ENCODE data around the gene LRRC27.
"Not testable (repeated sequence)": the region's sequence is repeated elsewhere in the genome, so short reads cannot be mapped to it uniquely, and the experiment has no call there.

LRRC27 gene

DNA sequence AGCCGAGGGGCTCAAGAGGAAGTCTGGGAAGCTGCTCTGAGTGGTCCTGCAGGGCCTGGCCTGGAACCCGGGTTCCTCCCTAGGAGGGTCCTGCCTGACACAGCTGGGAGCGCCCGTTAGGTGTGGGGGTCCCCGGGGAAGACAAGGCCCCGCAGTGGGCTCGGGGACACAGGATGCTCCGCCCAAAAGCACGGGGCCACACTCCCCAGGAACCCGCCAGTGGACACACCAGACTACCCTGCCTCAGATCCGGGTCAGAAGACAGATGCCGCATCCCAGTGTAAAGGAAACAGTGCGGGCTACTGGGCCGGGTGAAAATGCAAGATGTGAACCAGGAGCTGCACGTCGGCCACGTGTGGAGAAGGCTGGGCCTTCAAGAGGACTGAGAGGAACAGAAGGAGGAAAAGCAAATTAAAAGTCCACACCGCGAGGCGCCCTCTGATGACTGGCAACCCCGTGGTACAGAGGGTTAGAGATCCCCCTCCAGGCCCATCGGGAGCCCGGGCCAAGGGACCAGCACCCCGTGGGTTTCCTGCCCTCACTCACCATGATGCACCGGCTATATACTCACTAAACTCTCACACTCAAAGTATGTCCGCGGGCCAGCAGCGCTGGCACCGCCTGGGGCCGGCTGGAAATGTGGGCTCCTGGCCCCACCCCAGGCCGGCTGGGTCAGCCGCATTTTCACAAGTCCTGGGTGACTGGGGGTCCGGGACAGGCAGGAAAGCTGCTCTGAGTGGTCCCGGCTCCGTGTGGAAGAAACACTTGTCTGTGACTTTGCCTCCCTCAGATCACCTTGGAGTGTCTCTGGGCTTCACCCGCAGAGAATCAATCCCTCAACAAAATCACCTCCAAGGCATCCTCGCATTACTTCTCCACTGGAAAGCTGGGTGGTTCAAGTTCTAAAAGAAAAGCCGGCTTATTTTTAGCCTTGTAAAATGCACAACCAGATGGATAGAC lies 30.3 kb upstream of the LRRC27 start:
- DNase-seq: no peak

- no peak for DNase-seq
These were observed 29.3 kb upstream of the LRRC27 start for GRCh38 chr10:132302421-132303310.

DNA sequence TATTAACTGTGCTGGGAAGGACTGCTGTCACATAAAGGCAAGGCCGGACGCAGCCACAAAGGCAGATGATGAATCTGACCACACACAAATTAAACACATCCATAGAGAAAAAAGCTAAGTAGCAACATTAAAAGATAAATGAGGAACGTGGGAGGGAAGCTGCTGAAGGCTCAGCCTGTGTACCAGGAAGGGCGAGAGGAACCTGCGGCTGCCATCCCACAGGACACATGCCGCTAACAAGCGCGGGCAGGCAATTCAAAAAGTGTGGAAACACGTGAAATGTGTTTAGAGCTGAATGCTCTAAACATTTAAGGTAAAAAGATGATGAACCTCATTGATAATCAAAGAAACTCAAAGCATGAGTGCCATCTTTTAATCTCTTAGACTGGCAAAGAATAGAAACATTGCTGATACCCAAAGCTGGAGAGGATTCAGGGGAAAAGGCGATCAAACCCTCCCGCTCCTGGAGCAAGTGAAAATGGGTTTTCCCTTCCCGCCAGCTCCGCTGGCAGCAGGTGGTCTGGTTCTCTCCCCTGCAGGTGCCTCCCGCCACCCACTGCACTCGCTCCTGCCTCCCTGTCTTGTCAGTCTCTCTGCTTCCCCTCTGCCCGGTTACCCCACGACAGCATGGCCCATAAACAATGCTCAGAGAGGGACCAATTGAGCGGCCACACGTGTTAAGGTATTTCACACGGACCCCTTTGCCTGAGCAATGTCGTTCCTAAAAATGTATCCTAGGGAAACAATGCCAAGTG lies 28.5 kb upstream of the LRRC27 start:
- DNase-seq: no peak

- DNase-seq: no peak
These were observed 27.1 kb upstream of the LRRC27 start for GRCh38 chr10:132304756-132305509.

GRCh38 chr10:132305654-132306342 lies 26.2 kb upstream of the LRRC27 start:
- no peak for DNase-seq

GRCh38 chr10:132306343-132306685 lies 25.7 kb upstream of the LRRC27 start:
- no peak for DNase-seq

DNA sequence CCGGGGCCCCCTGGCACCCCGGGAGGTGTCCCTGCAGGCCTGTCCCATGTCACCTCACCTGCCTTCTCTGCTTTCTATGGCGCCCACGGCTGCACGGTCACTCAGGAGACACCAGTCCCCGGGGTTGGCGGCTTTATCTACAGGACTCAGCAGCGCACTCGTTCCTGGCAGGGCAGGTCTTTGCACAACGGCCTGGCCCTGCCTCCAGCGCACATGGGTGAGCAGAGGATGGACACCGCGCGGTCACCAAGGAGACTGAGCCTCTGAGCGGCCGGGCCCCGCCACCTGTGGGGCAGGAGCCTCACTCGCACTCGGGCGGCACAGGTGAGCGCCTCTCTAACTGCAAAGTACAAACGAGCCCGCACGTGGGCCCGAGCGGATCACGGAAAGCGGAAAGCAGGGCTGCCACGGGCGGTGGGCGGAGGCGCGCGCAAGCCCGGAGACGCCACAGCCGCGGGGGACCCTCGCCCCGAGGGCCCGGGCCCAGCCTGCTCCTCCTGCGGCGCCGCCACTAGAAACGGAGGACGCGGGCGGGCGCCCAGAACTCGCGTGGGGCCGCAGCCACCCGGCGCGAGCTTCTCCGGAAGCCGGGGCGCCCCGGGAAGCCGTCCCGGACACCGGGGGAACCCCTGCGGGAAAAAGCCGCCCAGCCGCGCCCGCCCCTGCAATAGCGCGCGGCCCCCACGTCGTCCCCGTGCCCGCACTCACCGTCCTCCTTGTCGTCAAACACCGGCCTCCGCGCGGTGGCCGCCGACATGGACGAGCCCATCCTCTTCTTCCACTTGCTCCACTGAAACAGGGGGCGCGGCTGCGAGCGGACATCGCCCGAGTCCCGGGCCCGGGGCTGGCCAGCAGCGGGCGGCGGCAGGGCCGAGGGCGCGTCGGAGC lies 24.9 kb upstream of the LRRC27 start:
- DNase-seq: no peak

- peak; percentile 39 for DNase-seq
These were observed 24.0 kb upstream of the LRRC27 start, which contains the start of gene STK32C for GRCh38 chr10:132307823-132308586. TSS of gene STK32C (minus strand) at chr10:132307950. CDS start at chr10:132307833, 117 bp downstream.

GRCh38 chr10:132308587-132309470 lies 23.2 kb upstream of the LRRC27 start:
- DNase-seq: no peak

DNA sequence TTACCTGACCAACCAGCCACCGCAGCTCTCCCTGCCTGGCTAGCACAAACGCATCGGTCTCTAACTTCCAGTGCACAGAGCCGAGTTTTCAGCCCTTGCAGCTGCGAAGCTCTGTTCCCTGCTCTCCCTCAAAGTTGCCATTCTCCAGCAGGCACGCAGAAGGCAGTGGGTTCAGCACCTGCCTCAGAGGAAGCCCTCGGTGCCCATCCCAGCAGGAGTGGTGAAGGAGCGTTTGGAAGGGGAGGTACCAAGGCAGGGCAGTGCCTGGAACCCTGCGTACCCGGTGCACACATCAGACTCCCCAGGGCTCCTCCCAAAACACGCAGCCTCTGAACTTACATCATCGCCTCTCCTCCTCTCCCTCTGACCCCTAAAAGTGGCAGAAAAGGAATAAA lies 22.5 kb upstream of the LRRC27 start:
- no peak for DNase-seq

GRCh38 chr10:132309879-132310591 lies 22.0 kb upstream of the LRRC27 start:
- DNase-seq: no peak

GRCh38 chr10:132310701-132311337 lies 21.2 kb upstream of the LRRC27 start:
- no peak for DNase-seq

DNA sequence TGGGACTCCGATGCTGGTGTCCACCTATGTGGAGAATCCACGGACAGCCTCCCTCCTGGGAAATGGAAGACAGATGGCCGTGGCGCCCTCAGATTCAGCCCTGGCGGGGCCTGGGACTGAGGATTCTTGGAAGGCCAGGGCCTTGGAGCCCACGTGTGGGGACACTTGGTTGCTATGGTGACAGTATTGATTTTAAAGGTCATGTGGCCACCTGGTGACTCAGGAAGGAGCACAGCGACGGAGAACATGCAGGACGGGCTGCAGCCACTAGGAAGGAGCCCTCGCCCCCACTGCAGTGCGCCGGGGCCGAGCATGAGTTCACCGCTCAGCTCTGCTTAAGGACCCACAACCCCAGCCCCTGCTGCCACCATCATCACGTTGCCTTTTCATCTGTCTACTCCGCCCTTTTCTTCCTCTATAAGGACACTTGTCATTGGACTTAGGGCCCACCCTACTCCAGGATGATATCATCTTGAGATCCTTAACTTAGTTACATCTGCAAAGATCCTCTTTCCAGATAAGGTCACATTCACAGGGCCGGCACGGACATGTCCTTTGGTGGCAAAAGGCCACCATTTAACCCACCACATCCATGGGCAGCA lies 20.6 kb upstream of the LRRC27 start:
- no peak for DNase-seq

DNA sequence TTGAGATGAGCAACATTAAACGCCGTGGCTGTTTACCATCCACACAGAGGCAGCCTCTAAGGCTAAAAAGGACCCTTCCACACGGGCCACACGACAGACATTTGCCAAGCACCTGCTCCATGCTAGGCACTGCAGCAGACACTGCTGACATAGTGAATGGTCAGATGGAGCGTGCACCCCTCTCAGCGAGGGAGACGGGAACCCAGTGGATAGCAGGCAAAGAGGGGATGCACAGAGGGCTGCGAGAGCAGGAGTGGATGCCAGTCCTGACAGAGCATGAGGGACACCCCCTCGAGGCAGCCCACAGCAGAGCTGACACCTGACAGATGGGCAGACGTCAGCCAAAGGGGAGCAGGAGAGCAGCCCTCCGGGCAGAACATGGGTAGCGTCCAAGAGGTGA lies 18.7 kb upstream of the LRRC27 start:
- DNase-seq: no peak

DNA sequence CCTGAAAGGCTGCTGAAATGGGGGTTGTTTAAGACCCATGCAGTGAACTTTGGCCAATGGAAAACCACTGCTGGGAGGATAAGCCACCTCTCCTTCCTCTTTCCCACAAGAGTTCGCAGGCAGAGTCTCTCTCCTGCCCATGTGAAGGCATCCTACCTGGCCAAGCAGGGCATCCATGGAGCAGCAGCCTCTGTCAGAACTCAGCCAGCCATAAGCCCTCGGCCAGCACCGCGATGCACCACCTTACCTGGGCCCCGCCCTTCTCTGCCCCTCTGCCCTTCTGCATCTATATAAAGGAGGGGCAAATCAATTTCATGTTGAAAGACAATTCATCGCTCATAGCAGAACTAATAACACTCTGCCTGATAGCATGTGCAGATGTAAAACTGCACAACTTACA lies 18.1 kb upstream of the LRRC27 start:
- no peak for DNase-seq

DNA sequence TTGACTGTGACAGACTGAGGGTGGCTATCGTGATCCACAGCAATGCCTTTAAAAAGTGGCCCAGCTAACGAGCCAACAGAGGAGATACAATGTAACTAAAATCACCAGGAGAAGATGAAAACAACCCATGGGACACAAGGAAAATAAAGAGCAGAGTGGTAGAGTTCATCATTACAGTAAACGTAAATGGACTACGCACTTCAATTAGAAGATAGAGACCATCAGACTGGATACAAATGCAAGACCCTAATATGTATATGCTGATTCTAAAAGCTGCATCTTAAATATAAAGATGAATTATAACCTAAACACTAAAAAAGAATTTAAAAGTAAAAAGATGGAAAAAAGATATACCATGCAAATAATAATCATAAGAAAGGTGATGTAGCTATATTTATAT lies 17.7 kb upstream of the LRRC27 start:
- DNase-seq: no peak

- DNase-seq: not testable (repeated sequence)
These were observed 17.1 kb upstream of the LRRC27 start for GRCh38 chr10:132314881-132315280.
